HT1080 (cell line): ENCODE results near the gene HOXC9. TPM values are rescaled to one million over a fixed set of nuclear protein-coding genes. Genes with fewer than 3 reads are reported as not detected.

Experiments
- DNase-seq: peaks from one replicate; pipeline ENCODE4 v3.0.0-alpha.2; 2015; ENCODE audit warnings: low read depth
- total RNA-seq: library from RNA; depleted of rRNA; stranded (reverse); fragments of >200 nt; shearing (Covaris generic); gene quantifications from 2 replicates; pipeline ENCODE4 v1.2.3, GENCODE V29; 2014

HOXC9 gene
- total RNA-seq, 1 experiment from 2014 or later: 12.2 TPM

DNA sequence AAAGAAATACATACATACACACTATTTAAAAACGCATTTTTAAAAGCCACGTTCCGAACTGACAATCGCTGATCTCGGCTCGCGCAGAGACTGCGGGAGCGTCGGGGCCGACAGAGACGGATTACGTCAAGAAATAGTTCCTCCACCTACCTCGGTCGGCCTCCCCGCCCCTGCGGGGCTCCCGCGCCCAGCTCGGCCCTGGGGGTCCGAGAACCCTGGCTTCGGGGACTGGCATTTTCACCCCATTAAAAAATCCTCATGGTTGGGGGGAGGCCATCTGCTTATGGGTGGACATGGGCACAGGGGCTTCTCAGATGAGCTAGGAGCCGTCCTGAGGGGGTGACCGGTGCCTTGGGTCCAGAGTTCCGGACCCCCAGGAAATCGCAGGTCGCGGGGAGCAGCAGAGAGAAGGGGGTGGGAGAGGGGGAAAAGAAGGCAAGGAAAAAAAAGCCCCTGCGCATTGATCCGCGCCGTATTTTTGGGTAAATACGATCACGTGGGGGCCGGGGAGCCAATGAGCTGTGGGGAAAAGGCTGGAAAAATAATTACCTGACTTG lies 324 bp upstream of the HOXC9 start:
- peak; percentile 66 for DNase-seq

DNA sequence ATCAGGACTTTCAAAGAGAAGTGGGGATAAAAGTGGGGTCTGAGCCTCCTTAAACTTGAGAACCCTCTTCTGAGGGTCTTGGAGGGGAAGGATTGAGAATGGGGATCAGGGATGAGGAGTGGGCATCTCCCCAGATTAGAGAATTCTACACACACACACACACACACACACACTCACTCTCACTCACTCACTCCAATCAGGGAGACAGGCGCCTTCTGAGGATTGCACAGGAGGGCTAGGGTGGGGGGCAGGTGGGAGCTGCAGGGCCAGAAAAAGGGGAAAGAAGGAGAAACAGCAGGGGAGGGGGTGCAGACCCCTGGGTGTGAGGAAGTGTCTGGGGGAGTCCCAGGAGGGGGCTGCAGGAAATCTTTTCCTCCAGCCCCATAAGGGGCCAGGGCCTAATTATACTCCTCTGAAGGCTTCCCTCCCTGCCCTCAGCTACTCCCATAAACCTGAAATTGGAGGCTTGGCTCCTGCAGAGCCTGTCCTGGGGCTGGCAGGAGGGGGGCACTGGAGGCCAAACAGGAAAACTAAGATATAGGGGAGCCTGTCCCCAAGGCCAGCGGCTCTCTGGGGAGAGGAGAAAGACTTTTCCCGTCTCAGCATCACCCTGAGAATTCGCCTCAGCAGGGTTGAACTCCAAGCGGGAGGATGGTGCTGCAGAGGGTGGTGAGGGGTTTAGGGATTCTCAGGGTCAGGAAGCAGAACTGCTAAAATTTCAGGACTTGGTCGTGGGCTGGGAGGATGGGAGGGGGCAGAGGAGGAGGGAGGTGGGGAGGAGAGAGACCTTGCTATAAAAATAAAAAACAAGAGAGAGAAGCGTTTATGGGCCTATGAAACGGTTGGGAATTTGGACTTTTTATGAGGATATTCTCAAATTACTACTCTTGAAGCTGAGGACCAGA lies 1.6 kb downstream of the HOXC9 start:
- DNase-seq: no peak

DNA sequence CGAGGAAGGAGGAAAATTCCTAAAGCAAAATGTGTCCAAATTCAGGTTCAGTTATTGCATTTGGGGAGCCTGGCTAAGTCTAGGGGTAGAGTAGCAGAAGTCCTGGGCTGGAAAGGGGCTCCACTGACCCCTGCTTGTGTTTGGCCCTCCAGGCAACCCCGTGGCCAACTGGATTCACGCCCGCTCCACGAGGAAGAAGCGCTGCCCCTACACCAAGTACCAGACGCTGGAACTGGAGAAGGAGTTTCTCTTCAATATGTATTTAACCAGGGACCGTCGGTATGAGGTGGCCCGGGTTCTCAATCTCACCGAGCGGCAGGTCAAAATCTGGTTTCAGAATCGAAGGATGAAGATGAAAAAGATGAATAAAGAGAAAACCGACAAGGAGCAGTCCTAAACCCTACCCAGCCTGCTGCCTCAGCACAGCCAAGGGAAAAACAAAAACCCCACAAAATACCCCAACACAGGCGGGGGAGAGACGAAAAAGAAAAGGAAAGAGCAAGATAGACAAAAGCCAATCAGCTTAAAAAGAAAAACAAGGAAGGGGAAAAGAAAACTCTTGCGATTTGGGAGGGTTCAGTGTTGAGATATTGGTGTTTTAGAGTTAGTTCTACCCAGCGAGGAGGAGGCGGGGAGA lies 2.4 kb downstream of the HOXC9 start:
- no peak for DNase-seq

- DNase-seq: no peak
These were observed 3.0 kb downstream of the HOXC9 start for GRCh38 chr12:54002915-54003389.

- no peak for DNase-seq
These were observed 3.7 kb downstream of the HOXC9 start for GRCh38 chr12:54003625-54004024.

DNA sequence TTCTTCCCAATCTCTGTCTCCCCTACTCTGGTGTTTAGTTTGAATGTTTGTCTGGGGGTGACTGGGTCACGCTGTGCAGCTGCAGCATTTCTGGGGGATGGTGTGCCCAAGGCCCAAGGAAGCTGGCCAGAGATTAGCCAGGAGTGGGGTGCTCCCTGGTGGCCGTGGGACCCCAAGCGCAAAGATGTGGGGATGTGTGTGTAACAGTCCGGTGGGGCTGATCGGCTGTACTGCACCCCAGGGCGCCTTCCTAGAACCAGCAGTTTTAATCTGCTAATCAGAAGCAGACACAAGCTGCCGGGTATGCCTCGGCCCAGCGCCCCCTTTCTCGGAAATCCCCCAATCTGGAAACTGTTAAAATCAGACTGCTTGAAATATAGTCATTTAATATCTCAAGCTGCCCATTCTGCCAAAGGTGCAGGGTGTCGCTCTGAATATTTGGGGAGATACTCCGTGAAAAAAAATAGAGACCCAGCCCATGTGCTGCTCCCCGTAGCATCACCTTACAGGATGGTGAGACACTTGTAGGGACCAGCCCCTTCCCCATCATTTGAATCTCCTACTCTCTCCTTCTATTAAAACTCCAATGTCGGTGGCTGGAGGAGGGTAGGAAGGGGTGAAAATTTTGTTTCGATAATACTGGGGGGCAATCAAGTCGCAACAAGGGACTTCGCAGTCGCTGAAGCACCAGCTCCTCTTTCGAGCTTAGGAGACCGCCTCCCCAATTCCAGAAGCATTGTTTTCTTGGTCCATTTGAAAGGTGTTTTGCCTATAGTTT lies 4.3 kb downstream of the HOXC9 start:
- no peak for DNase-seq

GRCh38 chr12:54004841-54005530 lies 5.0 kb downstream of the HOXC9 start:
- DNase-seq: no peak

GRCh38 chr12:54005531-54005852 lies 5.5 kb downstream of the HOXC9 start:
- DNase-seq: no peak

DNA sequence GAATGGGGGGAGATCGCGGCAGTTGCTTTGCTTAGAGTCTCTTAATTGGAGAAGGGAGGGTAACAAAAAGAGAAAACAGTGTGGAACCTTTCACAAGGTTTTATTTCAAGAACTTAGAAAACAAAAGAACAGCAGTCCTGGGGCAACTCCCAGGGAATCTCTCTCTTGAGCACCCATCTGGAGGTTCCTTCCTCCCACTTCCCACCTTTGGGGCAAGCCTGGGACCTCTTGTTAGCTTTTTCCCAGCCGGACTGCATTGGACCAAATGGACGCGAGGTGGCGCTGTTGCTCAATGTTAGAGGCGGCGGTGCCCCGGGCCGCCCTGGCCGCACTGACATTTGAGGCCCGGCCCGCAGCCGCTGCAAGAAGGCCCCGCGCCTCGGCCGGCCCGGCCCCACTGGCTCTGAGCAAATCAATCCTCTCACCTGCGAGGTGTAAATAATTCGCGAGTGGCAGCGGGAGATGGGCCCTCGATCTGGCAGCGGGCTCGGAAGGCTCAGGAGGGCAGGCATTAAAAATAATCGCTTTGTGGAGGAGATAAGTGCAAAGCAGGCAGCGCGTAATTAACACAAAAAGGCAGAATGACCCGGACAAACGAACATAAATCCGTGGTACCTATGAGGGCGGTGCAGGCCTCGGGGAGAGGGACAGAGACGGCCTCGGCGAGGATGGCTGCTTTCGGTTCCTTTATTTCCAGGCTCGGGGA lies 6.0 kb downstream of the HOXC9 start:
- peak; percentile 76 for DNase-seq

GRCh38 chr12:54006559-54007220 lies 6.7 kb downstream of the HOXC9 start:
- no peak for DNase-seq

DNA sequence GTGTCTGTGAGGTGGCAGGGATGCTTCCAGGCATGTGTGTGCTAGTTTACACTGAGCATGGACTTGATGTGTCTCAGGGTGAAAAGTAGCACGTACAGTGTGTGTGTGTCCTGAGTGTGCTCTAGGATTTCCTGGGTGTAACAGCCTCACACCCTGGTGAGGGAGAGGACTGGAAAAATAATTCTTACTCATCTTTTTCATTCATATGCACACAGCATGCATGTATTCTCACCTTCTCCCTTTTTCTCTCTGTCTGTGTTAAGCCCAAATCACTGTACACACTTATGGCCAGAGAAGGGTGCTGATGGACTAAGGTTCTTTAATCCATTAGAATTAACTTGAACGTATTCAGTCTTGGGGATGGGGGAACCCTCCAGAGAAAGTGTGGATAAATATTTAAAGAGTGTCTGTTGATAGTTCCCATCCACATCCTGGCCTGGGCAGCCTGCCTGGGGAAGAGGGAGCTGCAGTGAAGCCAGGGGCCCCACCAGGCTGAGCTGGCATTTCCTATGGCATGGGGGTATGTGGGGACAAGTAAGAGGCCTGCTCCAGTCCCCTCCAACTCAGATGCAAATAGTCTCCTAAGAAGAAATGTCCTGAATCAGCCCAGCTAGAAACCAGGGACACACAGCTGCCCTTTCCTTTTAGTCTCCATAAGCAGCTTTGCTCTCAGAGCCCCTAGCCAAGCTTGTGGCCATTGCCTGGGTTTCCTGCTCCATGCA lies 7.7 kb downstream of the HOXC9 start:
- no peak for DNase-seq

- DNase-seq: no peak
These were observed 8.2 kb downstream of the HOXC9 start for GRCh38 chr12:54008260-54008552.

DNA sequence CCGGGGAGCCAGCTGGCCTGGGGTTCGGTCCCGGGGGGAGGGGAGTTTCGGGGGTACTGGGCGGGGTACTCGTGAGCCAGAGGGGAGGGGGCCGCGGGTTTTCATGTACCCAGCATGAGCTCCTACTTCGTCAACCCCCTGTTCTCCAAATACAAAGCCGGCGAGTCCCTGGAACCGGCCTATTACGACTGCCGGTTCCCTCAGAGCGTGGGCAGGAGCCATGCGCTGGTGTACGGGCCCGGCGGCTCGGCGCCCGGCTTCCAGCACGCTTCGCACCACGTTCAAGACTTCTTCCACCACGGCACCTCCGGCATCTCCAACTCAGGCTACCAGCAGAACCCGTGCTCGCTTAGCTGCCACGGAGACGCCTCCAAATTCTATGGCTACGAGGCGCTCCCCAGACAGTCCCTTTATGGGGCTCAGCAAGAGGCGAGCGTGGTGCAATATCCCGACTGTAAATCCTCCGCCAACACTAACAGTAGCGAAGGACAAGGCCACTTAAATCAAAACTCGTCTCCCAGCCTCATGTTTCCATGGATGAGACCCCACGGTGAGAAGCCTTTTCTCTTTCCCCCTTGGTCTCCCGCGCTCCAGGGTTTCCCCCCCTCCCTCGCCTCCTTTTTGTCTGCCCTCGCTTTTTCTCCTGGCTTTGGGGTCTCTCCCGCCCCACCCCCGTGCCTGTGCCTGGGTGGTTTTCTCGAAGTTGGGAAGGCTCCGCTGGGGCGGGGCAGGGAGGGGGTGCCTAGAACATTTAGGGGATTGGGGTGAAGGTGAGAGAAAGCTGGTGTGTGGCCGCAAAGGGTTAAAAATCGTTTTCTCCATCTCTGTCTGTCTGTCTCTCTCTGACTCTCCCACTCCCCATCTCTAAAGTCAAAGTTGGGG lies 9.5 kb downstream of the HOXC9 start:
- DNase-seq: no peak

DNA sequence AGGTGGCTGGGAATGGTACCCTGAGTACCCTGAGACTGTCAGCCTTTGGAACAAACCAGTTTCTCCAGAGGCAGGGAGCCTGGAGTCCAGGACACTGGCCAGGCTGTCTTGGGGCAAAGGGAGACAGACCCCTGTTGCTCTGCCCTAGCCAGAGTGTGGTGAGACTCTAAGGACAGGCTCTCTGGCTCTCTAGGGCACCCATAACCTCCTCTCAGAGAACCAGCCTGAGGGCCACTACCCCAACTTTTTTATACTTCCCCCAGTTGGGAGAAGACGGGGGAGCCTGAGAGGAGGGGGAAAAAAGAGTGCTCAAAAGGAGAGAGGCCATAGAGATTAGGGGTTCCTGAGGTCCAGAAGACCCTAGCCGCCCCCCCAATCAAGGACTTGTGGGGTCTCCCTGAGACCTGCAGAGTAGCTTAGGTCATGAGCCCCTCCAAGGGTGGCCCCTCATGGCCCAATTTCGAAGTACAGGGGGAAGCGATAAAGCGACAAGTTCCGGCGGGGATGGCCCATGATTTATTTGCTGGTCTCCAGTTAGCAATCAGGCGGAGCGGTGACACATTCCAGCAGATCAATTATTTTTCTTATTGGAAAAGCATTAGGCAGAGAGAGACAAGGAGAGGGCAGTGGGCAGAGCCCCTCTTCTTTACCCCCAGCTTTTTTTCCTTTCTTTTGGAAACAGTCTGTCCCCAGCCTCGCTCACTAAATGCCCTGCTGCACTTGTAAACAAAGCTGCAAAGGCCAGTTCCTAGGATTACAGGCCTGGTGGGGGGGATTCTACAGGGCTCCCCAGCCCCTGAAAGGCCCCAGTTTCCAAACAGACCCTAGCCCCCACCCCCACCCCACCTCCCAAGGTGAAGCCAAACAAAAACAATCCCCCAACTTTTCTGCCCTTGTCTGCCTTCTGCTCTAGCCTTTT lies 10.4 kb downstream of the HOXC9 start:
- no peak for DNase-seq

DNA sequence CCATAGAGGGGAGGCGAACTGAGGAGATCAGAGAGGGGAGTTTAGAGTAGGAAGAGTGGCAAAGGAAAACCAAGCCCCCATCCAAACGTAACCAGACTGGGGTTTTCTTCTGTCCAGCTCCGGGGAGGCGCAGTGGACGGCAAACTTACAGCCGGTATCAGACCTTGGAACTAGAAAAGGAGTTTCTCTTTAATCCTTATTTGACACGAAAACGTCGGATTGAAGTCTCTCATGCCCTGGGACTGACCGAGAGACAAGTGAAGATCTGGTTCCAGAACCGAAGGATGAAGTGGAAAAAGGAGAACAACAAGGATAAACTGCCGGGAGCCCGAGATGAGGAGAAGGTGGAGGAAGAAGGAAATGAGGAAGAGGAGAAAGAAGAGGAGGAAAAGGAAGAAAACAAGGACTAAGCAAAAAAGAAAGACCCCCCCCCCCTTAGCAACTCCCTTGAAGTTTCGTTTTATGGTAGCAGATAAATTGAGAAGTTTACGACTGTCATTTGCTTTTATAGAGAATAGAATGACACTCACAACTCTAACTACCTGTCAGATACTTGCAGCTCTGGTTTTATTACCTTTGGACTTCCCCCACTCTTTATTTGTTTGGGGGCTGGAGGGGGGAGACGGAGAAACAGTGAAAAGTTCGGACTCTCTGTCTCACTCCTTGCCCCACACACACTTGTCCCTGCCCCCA lies 11.2 kb downstream of the HOXC9 start:
- no peak for DNase-seq

GRCh38 chr12:54011665-54012532 lies 11.9 kb downstream of the HOXC9 start:
- no peak for DNase-seq
